ENCODE measurements around the gene SRRM3.

SRRM3 gene

DNA sequence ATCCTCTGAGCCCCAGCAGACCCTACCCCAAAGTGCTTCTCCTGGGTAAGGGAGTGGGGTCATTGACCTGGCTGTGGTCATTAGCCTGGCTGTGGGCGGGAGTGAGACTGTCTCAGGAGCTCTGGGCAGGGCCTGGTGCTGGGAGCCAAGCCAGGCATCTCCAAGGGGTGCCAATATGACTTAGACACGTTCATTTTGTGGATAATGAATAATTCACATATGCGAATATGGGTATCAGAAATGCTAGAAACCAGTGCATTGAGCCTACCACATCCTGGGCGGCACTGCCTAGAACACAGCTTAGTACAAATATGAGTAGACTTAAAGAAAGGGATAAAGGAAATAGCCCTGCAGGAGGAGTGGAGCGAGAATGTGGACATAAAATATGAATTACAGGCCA lies 14.4 kb upstream of the SRRM3 start:
- H3K4me3 ChIP-seq (ENCODE audit: low read length) = no peak overlapping the region
- TF ChIP-seq, protein P1, sequence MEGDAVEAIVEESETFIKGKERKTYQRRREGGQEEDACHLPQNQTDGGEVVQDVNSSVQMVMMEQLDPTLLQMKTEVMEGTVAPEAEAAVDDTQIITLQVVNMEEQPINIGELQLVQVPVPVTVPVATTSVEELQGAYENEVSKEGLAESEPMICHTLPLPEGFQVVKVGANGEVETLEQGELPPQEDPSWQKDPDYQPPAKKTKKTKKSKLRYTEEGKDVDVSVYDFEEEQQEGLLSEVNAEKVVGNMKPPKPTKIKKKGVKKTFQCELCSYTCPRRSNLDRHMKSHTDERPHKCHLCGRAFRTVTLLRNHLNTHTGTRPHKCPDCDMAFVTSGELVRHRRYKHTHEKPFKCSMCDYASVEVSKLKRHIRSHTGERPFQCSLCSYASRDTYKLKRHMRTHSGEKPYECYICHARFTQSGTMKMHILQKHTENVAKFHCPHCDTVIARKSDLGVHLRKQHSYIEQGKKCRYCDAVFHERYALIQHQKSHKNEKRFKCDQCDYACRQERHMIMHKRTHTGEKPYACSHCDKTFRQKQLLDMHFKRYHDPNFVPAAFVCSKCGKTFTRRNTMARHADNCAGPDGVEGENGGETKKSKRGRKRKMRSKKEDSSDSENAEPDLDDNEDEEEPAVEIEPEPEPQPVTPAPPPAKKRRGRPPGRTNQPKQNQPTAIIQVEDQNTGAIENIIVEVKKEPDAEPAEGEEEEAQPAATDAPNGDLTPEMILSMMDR (conservative IDR thresholded peaks at IDR 0.05; ENCODE audit: low read length) = no peak

DNA sequence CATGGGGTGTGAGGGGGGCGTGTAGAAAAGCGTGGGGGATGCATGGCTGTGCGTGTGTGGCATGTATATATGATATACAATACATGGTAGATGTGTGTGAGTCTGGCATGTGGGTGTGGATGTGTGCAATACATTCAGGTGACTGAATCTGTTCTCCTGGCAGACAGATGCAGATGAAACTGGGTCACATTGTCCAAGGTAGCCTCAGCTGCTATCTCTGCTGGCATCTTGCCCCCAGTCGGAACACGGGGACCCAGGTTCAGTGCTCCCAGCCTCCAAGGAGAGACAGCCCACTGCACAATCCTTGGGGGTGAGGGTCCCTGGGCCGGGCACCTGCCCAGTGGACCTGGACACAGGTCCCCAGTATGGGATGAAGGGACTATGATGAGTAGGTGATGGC lies 12.4 kb upstream of the SRRM3 start:
- DNase-seq (ENCODE audit: low read depth) = no peak
- no peak overlapping the region for H3K4me3 ChIP-seq (ENCODE audit: low read length)
- TF ChIP-seq, protein P1 (conservative IDR thresholded peaks at IDR 0.05; ENCODE audit: low read length) = no peak

More for the DNA sequence above, 14.4 kb upstream of the SRRM3 start:
- no peak for DNase-seq (ENCODE audit: low read depth)

DNA sequence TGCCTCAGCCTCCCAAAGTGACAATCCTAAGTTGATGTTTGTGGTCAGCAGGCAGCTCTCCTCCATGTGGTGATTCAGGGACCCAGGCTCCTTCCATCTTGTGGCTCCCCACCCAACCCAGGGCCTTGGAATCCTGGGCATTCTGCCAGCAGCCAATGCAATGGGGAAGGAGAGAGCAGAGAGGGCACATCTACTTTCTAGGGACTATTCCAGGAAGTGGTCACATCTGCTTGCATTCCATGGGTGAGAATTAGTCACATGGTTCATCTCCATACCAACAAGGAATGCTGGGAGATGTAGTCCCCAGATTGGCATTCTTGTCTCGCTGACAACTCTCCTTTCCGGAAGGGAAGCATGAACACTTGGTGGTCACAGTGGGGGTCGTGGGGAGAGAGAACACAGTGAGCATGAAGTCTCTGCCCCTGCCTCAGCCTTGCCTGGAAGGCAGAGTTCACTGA lies 9.9 kb upstream of the SRRM3 start:
- peak; percentile 16 for DNase-seq (ENCODE audit: low read depth)
- no peak overlapping the region for H3K4me3 ChIP-seq (ENCODE audit: low read length)
- TF ChIP-seq, protein P1 (conservative IDR thresholded peaks at IDR 0.05; ENCODE audit: low read length) = no peak

DNA sequence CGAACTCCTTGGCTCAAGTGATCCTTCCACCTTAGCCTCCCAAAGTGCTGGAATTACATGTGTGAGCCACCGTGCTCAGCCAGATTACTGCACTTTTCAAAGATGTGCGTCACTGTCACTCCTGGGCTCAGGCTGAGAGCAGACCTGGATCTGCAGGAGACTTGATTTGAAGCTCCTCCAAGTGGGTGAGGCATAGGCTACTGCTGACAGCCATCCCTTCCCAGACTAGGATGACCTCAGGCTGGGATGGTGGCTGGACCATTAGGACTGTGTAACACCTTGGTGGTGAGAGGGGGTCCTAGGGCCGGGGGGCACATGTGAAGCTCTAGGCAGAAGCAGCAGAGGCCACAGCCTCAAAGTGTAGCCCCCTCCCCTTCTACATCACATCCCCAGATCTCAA lies 8.2 kb upstream of the SRRM3 start:
- TF ChIP-seq, protein P1 (conservative IDR thresholded peaks at IDR 0.05; ENCODE audit: low read length) = no peak
- no peak overlapping the region for H3K4me3 ChIP-seq (ENCODE audit: low read length)
- no peak for DNase-seq (ENCODE audit: low read depth)

DNA sequence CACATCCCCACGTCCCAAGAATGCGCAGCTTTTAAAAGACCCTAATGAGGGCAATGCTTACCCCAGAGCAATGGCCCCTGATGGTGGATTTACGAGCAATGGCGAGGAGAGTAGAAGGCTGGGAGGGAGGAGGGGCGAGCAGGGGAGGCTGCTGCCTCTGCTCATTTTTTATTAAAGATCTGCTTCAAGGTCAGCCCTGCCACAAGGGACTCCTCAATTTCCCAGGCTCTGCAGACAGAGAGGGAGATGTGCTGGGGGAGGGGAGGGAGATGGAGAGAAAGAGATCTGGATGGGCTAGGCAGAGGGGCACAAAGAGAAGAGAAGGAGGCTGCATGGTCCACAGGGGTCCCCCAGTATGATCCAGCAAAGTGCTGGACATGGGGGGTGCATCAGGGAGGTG lies 7.8 kb upstream of the SRRM3 start:
- TF ChIP-seq, protein P1 (conservative IDR thresholded peaks at IDR 0.05; ENCODE audit: low read length) = no peak
- no peak for DNase-seq (ENCODE audit: low read depth)
- no peak overlapping the region for H3K4me3 ChIP-seq (ENCODE audit: low read length)

DNA sequence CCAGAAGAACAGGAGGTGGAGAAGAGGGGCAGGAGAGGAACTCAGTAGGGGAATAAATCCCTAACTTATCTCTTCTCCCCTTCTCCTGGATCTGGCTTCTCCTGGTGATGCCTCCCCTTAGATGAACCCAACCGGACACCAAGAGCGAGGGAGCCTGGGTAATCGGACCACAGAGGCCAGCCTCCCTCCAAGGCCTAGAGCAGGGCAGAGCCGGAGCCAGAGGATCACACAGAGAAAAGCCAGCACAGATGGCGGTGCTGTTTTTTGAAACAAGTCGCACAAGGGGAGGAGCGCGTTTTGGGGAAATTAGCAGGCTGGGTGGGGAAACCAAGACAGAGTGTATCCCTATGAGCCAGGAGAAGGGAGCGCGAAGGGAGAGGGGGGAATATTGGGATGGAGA lies 4.9 kb upstream of the SRRM3 start:
- no peak for DNase-seq (ENCODE audit: low read depth)
- TF ChIP-seq, protein P1 (conservative IDR thresholded peaks at IDR 0.05; ENCODE audit: low read length) = no peak
- H3K4me3 ChIP-seq (ENCODE audit: low read length) = no peak overlapping the region

DNA sequence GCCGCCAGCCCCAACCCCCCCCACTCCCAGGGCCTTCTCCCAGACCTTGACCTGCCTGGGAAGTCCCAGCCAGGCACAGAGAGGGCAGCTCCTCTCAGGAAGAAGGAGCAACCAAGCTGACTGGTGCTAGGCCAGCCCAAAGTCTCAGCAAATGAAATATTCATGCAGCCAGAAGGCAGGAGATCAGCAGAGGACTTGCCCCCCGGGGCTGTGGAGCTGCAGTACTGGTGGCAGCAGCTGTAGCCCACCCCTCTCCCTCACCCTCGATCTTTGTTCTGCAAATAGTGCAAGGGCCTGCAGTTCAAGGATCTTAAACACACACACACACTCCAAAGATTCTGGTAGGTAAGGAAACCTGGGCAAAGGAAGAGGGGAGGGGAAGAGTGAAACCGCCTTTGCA lies 3.5 kb upstream of the SRRM3 start:
- H3K4me3 ChIP-seq (ENCODE audit: low read length) = no peak overlapping the region
- DNase-seq (ENCODE audit: low read depth) = no peak
- TF ChIP-seq, protein P1 (conservative IDR thresholded peaks at IDR 0.05; ENCODE audit: low read length) = no peak

Data from AG10803 (cell line).